Measurements from ENCODE around the gene OTOGL. TPM values are rescaled to one million over a fixed set of nuclear protein-coding genes. Genes with fewer than 3 reads are reported as not detected.

Gene OTOGL
- total RNA-seq, 1 experiment from 2014 or later, result not detected

- Histone ChIP-seq H4K20me1 (ENCODE audit: insufficient read depth) (no peaks in the 10 kb centered on the region), H3K27me3 (ENCODE audit: insufficient read depth, low read depth) (no peaks in the 10 kb centered on the region), H3K36me3 (ENCODE audit: low read depth) (no peaks in the 10 kb centered on the region), H3K4me2 (no peak overlapping the region), H2AFZ (no peak overlapping the region), H3F3A (ENCODE audit: insufficient read depth, low read depth) (no peaks in the 10 kb centered on the region), H3K79me2 (ENCODE audit: low read depth) (no peaks in the 10 kb centered on the region), H3K9me3 (ENCODE audit: insufficient read depth, low read depth) (peaks cover 5% of the 10 kb centered on the region; the same call in 1 of the 2 replicates), H3K4me1 (replicated peaks; ENCODE audit: insufficient read depth) (no peaks in the 10 kb centered on the region), H3K9me2 (ENCODE audit: insufficient read depth) (no peaks in the 10 kb centered on the region), H3K4me3 (no peak overlapping the region), H3K27ac (no peak overlapping the region)
- no peak for DNase-seq
- no TSS peak for BruUV-seq (replicated peaks)
- TF ChIP-seq CTCF (conservative IDR thresholded peaks at IDR 0.05), result no peak
- TF ChIP-seq EZH2 (IDR thresholded peaks at IDR 0.05; ENCODE audit: low read depth), result no peak
- ChIA-PET POLR2A (ENCODE audit: unreplicated experiment) (no interaction called here), CTCF (no interaction called here)
- intact Hi-C loops (cut with micrococcal nuclease; ENCODE audit: unreplicated experiment), result no loop called here
Measured at GRCh38 chr12:80162177-80162576, 62.8 kb downstream of the OTOGL start.

DNA sequence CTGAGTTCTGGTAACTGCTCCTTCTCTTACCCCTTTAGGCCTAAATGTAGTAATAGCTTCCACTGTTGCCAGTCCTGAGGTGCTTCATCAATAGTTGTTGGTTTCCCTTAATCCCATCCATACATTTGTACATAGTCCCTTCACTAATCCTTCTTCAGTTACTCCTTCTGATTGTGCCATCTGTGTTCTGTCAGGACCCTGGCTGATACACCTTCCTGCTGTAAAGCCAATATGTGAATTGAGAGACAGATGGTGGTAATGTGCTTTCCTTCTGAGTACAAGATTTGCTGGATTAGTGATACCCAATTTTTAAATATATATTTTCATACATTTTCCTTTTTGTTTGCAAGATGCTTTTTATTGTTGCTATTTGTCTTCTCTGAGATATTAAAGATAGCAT is 66.4 kb downstream of the OTOGL start:
- H2AFZ ChIP-seq, result no peak overlapping the region
- H3K9me3 ChIP-seq (ENCODE audit: insufficient read depth, low read depth), result no peaks in the 10 kb centered on the region; the same call in 1 of the 2 replicates
- H3K9me2 ChIP-seq (ENCODE audit: insufficient read depth), result no peaks in the 10 kb centered on the region
- no peak for DNase-seq
- intact Hi-C loops (cut with micrococcal nuclease; ENCODE audit: unreplicated experiment), result no loop called here
- TF ChIP-seq CTCF (conservative IDR thresholded peaks at IDR 0.05) (no peak), EZH2 (IDR thresholded peaks at IDR 0.05; ENCODE audit: low read depth) (no peak)
- BruUV-seq (replicated peaks), result no TSS peak
- no peaks in the 10 kb centered on the region for H3F3A ChIP-seq (ENCODE audit: insufficient read depth, low read depth)
- H4K20me1 ChIP-seq (ENCODE audit: insufficient read depth), result no peaks in the 10 kb centered on the region
- H3K4me1 ChIP-seq (replicated peaks; ENCODE audit: insufficient read depth), result no peaks in the 10 kb centered on the region
- CTCF ChIA-PET, result no interaction called here
- no peak overlapping the region for H3K27ac ChIP-seq
- no peaks in the 10 kb centered on the region for H3K27me3 ChIP-seq (ENCODE audit: insufficient read depth, low read depth)
- H3K36me3 ChIP-seq (ENCODE audit: low read depth), result no peaks in the 10 kb centered on the region
- POLR2A ChIA-PET (ENCODE audit: unreplicated experiment), result no interaction called here
- no peak overlapping the region for H3K4me2 ChIP-seq
- H3K4me3 ChIP-seq, result no peak overlapping the region
- no peaks in the 10 kb centered on the region for H3K79me2 ChIP-seq (ENCODE audit: low read depth)

DNA sequence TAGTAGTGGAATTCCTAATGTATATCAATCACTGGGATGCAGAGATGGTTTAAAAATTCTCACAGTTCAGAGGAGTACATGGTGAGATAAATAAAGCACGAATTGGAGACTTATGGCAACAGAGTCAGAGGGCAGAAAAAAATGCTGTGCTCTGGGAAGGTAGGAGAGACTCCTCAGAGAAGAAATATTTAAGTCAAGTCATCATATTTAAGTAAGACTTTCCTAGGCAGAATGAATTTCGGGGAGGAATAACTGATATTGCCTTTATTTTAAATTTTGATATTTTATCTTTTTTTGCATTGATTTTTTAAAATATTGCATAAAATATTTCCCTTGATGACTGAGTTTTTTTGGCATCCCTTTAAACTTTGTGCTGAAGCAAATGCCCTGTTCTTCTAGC is 67.4 kb downstream of the OTOGL start:
- no peak overlapping the region for H3K4me2 ChIP-seq
- BruUV-seq (replicated peaks), result no TSS peak
- CTCF ChIA-PET, result interaction anchor here (0.6 kb wide), 1 partner anchor 233 kb away, joined by 4 read pairs; no protein-coding TSS in a partner anchor
- intact Hi-C loops (cut with micrococcal nuclease; ENCODE audit: unreplicated experiment), result no loop called here
- no peaks in the 10 kb centered on the region for H3K9me2 ChIP-seq (ENCODE audit: insufficient read depth)
- H3K9me3 ChIP-seq (ENCODE audit: insufficient read depth, low read depth), result no peaks in the 10 kb centered on the region; the same call in 1 of the 2 replicates
- POLR2A ChIA-PET (ENCODE audit: unreplicated experiment), result no interaction called here
- no peaks in the 10 kb centered on the region for H3K36me3 ChIP-seq (ENCODE audit: low read depth)
- no peak overlapping the region for H3K27ac ChIP-seq
- no peak overlapping the region for H2AFZ ChIP-seq
- H4K20me1 ChIP-seq (ENCODE audit: insufficient read depth), result no peaks in the 10 kb centered on the region
- H3K27me3 ChIP-seq (ENCODE audit: insufficient read depth, low read depth), result no peaks in the 10 kb centered on the region
- TF ChIP-seq EZH2 (IDR thresholded peaks at IDR 0.05; ENCODE audit: low read depth) (no peak), CTCF (conservative IDR thresholded peaks at IDR 0.05) (no peak)
- H3K4me3 ChIP-seq, result no peak overlapping the region
- H3F3A ChIP-seq (ENCODE audit: insufficient read depth, low read depth), result no peaks in the 10 kb centered on the region
- no peaks in the 10 kb centered on the region for H3K4me1 ChIP-seq (replicated peaks; ENCODE audit: insufficient read depth)
- DNase-seq, result no peak
- H3K79me2 ChIP-seq (ENCODE audit: low read depth), result no peaks in the 10 kb centered on the region
